CD4-positive, alpha-beta T cell treated with Interferon alpha-2 for 1 hour (primary cell): ENCODE measurements around the gene TMEM258.

ENCODE experiments used
- DNase-seq, 2 donors: peaks; one replicate each; pipeline ENCODE4 v3.0.0-alpha.2; 2020 to 2022

The TMEM258 gene

DNA sequence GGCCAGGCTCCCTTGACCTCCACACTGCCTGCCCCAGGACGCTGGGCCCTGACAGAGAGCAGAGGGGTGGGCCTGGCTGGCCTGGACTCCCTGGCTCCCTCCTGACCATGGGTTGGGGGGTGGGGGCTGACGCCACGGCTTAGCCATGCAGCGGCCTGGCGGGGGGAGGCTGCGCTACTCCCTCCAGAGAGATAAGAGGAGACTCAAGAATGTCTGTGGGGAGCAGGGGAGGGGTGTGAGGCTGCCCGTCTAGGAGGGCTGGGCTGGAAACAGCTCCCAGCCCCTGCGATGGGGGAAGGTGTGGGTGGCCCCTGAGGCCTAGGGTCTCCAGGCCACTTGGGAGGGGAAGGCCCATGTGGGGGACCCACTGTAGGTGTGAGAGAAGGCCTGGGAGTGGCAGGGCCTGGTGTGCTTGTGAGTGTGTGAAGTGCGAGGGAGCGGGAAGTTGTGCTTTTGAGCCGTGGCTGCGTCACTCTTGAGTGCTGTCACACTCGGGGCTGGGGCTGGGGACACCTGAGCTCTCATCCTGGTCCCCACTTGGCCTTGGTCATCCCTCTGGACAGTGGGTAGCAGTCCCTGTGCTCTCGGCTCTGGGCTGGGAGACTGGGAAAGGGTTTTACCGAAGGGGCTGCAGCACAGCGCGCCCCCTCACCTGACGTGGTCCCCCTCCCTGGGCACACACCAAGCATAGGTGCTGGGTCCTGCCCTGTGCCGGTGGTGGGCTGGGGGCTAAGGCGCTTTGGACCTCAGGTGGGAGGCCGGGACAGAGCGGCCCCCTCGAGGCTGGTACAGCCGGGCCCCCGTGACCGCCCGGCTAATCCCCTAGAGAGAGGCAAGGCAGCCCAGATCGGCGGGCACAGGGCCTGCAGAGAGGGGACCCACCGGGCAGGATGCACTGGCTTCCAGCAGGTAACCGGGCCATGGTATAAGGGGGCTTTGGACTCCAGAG is 37.6 kb downstream of the TMEM258 start:
- DNase-seq, result no peak

DNA sequence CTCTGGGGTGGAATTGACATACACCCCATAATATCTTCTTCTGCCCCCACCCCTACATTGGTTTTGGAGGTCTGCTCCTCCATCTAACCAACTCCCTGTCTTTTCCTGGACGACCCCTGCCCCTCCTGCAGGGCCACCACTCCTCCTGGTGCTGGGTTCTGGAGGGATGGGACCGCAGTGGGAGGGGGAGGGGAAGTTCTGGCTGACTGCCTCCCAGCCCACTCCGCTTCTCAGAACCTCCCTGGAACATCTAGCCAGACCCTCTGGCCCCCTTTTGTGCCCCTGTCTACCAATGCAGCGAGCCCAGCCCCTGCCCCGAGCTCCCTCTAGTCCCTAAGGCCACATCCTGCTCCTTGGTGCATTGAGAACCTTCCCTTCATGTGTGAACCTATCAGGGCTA is 38.7 kb downstream of the TMEM258 start:
- no peak for DNase-seq

DNA sequence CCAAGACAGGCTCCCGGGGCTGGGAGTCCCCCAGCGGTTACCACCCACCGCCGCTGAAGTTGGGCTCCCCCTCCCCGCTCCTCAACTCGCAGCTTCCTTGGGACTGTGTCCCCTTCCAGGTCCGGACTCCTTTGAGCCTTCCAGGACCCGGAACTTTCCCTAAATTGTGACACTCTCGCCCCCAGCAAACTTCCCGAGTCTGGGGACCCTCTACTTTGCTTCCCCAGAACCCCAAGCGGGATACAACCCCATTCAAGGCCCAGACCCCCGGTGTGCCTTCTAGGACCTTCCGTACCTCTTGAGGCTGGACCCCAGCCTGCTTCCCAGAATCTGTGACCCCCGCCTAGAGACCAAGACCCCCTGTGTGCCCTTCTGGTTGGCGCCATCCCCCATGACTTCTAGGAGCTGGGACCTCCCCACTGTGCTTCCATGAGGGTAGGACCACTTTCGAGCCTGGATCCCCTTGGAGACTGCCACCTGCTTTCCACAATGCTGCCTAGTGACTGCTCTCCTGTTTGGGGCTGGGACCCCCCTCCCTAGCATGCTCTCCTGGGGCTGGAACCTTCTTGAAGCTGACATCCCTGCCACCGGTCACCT is 39.4 kb downstream of the TMEM258 start:
- no peak for DNase-seq

DNA sequence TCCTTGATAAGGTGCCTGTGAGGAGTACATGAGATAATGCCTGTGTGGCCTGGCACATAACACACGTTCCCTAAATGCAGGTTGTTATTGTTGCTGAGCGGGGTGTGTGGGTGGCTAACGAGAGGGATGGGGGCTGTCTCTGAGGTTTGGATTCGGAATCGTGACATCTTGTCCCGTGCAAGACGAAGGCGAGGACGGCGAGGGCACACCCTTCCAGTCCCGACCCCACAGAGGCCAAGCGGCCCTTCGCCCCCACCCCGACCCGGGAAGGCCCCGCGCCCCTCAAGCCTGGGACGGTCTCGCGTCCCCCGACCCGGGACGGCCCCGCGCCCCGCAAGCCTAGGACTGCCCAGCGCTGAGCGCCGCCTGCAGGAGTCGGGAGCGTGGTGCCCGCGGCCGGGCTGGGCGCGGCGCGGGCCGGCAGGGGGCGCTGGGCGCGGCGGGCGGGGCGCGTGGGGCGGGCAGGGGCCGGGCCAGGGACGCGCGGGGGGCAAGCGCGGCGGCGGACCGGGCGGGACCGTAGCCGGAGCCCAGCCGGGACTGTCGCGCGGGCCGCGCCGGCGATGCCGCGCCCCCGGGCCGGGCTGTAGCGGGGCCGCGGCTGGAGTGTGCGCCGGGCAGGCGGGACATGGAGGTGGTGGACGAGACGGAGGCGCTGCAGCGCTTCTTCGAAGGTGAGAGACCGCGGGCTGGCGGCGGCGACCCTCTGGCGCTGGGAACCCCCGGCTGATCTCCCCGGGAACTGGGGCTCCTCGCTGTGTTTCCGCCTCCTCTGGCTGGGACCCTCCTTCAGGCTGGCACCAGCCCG is 40.1 kb downstream of the TMEM258 start, which contains the start of gene MYRF:
MYRF (plus strand) TSS at position 520 of the 808 bp plus-strand sequence; CDS start at position 629, 109 bp downstream.
- peak; percentile 36 to 70 for DNase-seq

DNA sequence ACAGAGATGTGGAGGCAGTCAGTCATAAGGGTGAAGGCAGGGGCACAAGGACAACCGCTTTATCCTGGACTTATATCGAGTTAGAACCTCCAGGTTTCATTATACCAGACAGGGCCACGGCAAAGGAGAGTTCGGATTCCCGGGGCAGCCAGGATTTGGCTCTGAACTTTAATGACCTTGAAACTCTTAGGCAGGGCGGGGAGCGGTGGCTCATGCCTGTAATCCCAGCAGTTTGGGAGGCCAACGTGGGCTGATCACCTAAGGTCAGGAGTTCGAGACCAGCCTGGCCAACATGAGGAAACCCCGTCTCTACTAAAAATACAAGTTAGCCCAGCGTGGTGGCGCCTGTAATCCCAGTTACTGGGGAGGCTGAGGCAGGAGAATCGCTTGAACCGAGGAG is 41.0 kb downstream of the TMEM258 start:
- DNase-seq, result no peak

DNA sequence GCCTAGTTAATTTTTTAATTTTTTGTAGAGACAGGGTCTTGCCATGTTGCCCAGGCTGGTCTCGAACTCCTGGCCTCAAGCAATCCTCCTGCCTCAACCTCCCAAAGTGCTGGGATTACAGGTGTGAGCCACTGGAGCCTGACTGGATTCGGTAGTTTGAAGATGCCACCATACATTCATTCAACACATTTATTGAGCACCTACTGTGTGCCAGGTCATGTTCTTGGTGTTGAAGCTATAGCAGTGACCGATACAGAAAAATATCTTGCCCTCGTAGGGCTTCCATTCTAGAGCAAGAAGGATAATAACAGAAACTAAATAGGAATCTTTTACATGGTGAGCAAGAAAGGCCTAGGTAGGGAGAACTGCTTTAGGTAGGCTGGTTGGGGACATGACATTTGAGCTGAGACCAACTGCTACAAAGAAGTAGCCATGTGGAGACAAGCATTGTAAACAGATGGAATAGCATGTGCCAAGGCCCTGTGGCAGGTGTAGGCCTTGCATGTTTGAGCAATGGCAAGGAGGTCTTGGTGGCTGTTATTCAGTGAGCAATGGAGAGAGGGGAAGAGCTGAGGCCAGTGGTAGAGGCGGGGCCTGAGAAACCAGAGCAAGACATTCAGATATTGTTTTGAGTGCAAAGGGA is 41.6 kb downstream of the TMEM258 start:
- no peak for DNase-seq

DNA sequence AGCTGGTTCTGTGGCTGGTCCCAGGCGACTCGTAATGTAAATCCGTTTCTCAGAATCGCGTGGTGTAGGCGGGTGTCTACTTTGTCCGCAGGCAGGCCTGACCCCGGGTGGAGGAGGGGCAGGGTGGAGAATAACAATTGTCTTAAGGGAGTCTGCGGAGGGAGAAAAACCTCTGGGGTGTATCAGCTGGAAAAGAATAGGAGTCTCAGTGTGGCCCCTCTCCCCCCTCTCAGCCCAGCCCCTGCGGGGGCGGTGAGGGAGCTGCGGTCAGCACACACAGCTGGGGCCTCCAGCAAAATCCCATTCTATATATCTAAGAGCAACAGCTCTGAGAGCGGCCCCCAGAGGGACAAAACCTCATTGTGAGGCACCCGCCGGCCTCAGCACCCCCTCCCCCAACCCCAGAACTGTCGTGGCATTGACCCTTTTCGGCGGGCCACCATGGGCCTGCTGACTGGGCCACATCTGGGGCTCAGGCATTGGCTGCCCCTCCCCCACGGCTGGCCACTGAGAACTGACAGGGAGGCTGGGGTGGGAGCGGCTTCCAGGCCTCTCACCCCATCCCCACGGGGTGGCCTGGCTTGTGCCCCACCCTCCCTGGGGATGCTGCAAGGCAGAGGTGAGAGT is 42.7 kb downstream of the TMEM258 start:
- no peak for DNase-seq

DNA sequence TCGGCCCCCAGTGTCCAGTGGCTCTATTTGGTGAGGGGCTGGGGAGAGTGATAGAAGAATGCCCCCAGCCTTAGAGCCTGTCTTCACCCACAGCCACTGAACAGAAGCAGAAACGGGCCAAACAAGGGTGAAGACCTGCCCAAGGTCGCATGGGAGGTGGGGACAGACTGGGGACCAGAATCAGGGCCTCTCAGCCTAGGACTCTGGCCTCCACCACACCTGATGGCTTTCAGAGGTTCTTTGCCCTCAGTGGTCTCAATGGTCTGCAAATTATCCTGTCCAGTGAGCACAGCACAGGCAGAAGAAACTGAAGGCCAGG is 44.5 kb downstream of the TMEM258 start:
- DNase-seq, result no peak

DNA sequence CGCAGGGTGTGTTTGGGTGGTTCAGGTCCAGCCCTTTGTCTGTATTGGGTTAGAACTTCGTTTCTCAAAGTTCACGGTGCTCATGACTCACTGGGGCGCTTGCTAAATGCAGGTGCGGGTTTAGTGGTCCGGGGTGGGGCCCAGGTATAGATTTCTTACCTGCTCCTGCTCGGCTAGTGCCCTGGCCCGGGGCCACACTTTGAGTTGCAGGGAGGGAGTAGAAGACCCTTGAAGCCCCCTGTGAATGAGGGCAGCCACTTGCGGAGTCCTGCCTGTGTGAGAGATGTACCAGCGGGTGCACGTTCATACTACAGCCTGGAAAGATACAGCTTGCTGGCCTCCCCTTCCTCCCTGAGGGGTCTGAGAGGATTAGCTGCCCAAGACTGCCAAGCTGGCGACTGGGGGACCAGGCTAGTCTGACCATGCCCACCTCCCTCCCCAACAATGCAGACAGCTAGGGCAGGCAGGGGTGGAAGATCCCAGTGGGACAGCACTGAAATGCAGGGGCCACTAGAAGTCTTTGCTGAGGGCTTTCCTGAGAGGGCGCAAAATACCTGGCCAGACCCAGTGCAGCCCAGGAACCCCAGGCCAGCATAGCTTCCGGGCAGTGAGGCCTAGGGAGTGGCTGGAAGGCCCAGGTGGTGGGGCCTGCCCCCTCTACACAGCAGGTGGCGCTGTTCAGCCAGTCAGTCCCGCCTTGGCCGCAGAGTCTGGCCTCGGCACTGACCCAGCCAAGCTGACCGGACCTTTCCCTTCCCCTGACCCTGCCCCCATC is 45.0 kb downstream of the TMEM258 start:
- peak; percentile 32 to 34 for DNase-seq

DNA sequence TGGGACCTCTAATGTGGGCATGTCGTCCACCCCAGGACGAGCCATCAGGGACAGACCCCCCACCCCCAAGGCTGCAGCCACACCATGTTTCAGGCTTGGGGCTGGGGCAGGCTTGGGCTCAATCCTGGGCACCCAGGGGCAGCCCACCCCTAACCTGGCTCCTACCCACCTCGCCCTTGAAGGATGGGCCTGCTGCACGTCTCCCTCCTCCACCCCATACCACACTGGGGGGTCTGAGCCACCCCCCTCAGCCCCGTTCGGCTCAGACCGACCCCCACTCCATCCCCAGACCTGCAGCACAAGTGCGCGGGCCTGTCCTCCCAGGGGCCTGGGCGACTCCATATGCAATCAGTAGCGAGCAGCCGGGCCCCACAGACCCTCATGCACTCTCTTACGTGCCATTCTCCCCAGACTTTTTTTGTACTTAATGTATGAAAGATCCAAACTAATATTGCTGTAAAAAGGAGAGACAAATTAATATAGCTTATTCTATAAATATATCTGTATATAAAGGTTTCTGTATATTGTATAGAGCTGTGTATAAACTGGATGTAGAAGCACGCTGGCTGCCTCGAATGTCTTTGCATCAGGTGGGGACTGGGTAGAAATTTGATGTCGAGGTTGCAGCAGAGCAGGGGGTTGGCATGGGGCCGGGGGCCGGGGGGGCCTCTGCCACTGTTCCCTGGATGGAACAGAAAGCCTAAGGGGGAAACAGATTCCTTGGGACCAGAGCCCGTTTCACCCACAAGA is 45.8 kb downstream of the TMEM258 start:
- DNase-seq, result no peak

DNA sequence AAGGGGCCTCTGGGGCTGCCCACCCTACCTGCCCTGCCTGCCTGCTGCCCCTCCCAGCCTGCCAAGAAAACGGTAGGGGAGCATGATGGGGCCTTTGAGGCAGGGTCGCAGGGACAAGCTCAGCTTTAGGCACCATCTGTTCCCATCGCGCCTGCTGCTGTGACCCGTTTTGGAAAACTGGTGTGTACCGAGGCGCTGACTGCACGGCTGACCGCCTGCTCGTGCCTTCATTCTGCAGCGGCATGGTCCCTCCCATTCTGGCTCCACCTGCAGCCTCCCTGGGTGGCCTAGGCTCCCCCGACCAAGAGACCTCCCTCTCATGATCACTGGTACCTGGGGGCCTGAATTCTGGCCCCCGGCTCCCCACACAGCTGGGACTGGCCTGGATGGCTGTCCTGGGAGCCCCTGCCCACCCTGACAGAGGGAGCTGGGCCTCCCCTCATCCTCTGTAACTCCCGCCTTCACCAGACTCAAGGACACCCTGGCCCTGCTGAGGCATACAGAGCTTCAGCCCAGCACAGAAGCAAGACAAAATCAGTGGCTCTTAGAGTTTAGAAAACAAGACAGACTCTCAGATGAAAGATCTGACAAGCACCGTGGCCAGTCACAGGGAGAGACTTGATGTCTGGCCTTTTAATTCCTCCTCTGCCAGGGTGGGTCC is 46.5 kb downstream of the TMEM258 start:
- no peak for DNase-seq

DNA sequence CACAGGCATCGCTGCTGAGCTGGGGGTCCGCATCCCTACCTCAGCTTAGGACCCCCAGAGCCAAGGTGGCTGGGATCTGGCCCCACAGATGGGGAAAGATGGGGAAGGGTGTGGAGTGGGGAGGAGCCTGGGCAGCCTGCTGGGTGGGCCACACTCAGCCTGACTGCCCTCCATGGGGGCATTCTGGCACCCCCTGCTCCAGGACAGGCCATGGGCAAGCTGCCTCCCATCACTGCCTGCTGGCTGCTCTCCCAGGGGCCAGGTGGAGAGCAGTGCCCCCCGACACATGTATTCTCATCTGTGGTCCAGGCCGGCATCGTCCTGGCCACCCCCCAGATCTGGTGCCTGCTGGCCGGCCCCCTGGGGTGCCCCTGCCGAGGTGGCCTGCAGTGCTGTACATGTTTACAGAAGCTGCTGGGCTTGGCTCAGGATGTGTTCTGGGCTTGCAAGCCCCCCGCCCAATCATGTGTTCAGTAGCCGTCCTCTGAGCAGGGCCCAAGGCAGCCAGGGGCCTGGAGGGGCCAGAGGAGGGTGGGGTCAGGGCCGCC is 47.7 kb downstream of the TMEM258 start:
- DNase-seq, result no peak

DNA sequence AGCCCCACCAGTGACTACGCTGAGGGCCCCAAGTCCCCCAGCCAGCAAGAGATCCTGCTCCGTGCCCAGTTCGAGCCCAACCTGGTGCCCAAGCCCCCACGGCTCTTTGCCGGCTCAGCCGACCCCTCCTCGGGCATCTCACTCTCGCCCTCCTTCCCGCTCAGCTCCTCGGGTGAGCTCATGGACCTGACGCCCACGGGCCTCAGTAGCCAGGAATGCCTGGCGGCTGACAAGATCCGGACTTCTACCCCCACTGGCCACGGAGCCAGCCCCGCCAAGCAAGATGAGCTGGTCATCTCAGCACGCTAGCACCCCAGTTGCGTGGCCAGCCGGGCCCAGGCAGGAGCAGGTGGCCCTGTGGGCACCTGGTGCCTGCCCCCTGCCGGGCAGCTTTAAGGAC is 48.2 kb downstream of the TMEM258 start:
- no peak for DNase-seq

DNA sequence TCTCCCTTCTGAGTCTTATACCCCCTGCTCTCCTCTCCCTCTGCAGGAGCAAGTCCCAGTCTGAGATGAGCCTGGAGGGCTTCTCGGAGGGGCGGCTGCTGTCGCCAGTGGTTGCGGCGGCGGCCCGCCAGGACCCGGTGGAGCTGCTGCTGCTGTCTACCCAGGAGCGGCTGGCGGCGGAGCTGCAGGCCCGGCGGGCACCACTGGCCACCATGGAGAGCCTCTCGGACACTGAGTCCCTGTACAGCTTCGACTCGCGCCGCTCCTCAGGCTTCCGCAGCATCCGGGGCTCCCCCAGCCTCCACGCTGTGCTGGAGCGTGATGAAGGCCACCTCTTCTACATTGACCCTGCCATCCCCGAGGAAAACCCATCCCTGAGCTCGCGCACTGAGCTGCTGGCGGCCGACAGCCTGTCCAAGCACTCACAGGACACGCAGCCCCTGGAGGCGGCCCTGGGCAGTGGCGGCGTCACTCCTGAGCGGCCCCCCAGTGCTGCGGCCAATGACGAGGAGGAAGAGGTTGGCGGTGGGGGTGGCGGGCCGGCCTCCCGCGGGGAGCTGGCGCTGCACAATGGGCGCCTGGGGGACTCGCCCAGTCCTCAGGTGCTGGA is 48.8 kb downstream of the TMEM258 start:
- DNase-seq, result no peak

DNA sequence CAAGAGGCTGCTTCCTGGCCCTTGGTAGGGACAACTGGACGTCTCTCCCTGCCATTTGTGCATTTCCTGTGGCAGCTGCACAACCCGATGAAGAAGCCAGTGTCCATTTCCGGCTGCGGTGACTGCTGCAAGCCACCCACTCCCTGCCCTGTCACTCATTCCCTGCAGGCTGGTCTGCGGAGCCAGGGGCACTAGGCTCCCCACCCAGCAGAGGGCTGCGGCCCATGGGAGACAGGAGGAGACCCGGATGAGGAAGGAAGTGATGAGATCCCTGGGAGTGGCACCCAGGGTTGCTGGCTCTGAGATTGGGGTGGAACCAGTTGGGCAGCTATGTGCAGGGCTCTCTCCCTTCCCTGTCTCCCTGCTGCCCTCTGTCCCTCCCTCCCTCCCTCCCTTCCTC is 50.0 kb downstream of the TMEM258 start:
- peak in 1 of 2 donors; percentile 10 for DNase-seq

DNA sequence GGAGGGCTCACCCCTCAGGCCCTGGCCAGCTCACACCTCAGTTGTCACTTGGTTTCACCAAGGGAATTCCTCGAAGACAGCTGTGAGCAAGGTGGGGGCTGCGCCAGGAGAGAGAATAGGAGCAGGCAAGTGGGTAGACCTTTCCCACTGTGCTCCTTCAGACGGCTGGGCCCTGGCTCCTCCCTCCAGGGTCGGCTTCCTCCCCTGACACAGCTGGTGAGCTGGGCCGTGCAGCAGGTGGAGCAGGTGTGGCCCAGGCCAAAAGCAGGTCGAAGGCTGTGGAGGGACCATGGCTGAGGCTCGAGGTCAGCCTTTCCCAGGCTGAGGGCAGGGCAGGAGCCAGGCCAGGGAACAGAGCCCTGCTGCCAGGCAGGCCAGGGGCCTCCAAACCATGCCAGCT is 52.4 kb downstream of the TMEM258 start:
- no peak for DNase-seq

DNA sequence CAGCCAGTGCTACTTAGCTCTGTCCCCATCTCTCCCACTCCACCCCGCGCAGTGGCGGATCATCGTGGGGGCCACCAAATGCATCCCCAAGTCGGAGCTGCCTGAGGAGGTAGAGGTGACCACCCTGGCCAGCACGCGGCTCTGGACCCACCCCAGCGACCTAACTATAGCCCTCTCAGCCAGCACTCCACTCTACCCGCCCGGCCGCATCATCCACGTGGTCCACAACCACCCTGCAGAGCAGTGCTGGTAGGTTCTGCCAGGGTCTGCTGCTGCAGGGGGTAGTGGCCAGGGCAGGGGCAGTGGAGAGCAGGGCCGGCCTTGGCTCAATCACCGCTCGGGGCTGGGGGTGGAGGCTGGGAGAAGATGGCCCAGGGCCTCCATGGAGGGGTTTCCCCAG is 53.0 kb downstream of the TMEM258 start:
- DNase-seq, result no peak
